ENCODE measurements around the gene SNF8.

SNF8 gene

DNA sequence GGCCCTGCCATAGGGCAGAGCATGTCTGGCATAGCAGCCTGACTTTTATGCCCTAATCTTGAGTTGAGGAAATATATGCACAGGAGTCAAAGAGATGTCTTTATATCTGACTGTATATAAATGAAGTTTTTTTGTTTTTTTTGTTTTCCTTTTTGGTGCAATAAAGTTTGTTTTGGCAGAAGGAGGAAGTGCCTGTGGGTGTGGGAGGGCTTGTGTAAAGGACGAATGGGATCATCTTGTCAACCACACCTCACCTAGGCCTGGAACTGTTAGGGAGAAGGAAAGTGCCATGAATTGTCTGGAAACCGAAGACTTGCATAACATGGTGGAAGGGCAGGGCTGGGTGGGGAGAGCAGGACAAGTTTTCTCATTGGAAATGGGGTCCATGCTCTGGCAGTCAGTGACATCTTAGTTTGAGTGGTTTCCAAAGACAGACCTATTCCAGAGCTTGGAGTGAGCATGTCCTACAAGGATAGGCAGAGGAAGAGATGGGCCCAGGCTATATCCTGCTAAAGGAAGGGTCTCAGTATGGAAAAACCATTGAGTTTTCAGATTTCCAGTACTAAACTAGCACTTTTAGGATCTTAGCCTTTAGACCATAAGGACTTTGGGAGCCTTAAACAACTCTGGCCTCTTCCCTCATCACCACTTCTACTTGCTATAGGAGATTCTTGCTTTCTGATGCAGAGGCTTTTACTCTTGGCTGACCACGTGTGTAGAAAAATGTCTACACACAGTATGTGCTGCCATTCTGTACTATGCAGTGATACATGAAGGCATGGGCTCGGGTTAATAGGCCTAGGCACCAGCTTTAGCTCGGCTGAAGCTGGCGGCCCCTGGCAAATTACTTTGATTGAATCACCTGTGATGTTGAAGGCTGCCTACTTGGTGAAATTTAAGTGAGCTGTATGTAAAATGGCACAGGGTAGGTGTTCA is 15.5 kb downstream of the SNF8 start:
- DNase-seq: no peak

GRCh38 chr17:48927978-48928745 is 16.5 kb downstream of the SNF8 start:
- DNase-seq: no peak

- DNase-seq: no peak
Measured at GRCh38 chr17:48925991-48926342, 18.7 kb downstream of the SNF8 start.

DNA sequence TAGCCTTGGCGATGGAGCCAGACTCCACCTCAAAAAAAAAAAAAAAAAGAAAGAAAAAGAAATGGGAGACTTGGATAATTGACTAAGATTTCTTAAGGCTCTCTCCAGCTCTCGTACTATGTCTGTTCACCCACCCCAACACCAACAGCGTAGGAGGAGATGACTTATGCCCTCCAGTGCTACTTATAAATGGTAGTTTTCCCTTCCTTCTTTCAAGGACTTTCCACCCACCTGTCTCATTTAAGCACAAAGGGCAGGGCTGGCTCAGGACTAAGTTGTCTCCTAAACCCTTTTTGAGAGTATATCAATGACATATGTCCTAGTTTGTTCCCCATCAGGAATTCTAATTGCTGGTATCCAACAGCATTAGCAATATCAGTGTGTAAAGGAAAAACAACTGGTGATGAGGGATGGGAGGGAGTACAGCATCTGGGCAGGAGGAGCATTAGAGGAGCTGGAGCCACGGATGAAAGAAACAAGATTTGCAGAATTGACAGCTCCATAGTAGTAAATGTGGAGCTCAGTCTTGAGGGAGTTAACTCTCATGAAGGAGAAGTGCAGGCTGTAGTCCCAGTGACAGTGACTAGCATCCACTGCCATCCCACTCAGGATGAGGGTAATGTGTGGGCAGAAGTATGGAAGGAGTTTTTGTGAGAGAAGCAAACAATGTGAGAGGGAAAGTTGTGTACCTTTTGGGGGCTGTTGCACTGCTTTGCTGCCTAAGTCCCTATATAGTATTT is 19.2 kb downstream of the SNF8 start:
- no peak for DNase-seq

- DNase-seq: no peak
Measured at GRCh38 chr17:48915459-48916282, 29.0 kb downstream of the SNF8 start.

DNA sequence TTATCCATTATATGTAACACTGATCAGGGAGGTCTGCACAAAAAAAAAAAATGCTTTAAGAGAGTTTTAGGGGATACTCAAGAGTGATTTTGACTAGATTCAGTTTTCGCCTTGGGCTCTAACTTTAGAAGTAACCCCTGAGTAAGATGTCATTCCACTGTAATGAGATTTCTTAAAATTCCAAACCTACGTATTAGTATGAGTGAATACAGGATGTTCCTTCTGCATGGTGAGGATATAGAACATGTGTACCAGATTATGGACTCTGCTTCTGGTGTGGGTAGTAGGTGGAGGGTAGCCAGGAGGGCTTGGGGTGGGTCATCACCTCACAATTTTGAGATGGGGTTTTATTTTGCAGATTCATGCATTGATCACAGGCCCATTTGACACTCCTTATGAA is 32.2 kb downstream of the SNF8 start:
- no peak for DNase-seq

DNA sequence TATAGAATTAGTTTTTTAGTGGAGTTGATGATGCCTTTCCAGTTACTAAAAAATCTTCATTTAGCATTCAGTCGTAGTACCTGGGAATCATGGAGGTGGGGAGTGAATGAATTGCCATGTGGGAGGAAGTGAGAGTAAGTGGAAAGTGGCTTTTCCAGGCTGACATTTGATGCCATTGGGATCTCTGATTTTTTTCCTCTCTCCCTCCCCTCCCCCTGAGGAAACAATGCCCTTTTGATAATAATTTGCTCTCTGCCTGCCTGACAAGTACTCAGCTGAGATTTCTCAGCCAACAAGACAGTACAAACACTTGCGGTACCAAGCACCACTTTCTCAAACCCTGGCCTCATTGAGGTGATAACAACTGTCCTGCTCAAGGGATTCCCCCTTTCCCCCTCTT is 34.3 kb downstream of the SNF8 start:
- no peak for DNase-seq

DNA sequence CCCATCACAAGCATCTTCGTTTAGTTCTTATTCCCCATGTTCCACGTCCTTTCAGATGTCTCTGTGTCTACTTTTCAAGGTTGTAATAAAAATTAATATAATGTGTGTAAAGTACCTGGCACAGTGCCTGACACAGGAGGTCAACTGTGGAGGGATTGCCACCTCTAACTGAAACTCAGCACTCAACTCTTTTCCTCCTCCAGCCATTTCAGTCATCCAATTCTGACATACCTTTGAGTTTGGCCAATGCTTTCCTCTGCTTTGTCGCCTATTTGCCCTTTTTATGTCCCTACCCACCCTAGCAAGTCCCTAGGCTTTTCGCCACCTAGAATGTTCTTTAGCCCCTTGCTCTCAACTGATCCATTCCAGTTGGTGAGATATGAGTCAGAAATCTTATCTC is 34.9 kb downstream of the SNF8 start:
- DNase-seq: no peak

- DNase-seq: peak; percentile 73
Measured at GRCh38 chr17:48908853-48909394, 35.7 kb downstream of the SNF8 start.

- peak; percentile 84 for DNase-seq
Measured at GRCh38 chr17:48908047-48908843, 36.4 kb downstream of the SNF8 start, which contains the start of gene UBE2Z. Gene UBE2Z (plus strand): TSS chr17:48908407. CDS start chr17:48908504, 97 bp downstream.

- DNase-seq: no peak
Measured at GRCh38 chr17:48907713-48908046, 37.0 kb downstream of the SNF8 start.

GRCh38 chr17:48905987-48906515 is 38.6 kb downstream of the SNF8 start:
- DNase-seq: no peak

DNA sequence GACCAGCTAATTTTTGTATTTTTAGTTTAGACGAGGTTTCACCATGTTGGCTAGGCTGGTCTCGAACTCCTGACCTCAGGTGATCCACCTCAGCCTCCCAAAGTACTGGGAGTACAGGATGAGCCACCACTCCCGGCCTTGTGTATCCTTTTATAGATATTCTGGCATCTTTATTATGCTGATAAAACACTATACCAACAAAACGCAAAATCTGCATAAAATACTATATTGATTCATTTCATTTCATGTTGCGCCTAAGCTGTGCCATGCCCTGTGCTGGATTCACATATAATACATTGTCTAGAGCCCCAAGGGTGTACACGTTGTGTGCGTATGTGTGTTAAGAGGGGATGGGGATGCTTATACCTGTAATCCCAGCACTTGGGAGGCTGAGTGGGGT is 40.2 kb downstream of the SNF8 start:
- DNase-seq: no peak

DNA sequence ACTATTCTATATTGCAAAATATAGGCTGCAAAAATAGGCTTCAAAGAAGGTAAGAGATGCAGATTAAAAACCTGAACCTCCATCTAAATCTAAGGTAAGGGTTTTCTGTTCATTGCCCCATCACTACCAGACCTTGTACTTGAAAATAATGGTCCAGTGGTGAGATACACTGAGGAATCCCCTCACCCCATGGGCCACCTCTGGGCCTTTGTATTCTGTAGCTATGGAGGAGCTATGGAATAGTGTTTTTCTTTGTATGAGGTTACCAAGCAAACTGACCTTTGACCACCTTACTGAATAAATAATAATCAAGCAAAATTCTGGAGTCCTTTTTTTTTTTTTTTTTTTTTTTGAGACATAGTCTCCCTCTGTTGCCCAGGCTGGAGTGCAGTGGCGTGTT is 41.2 kb downstream of the SNF8 start:
- no peak for DNase-seq

DNA sequence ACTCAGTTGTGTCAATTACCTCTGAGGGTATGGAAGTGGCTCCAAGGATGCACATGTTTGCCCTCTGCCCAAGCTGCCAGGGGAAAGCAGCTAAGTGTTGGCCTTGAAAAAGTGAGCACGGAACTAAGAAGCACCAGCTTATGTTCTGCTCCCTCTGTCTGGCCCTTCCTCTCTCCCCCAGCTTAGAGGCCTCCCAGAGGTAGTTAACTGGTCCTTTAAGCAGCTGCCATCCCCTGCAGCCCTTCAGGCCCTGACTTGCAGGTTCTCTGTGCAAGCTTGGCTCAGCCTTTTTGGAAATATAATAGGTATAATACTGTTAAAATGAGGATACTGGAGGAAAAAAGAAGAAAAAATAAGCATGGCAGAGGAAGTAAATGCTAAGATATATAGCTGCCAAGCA is 43.4 kb downstream of the SNF8 start:
- no peak for DNase-seq

GRCh38 chr17:48894886-48895285 is 49.8 kb downstream of the SNF8 start:
- no peak for DNase-seq

- DNase-seq: no peak
Measured at GRCh38 chr17:48893646-48894508, 50.8 kb downstream of the SNF8 start.

- no peak for DNase-seq
Measured at GRCh38 chr17:48892940-48893645, 51.5 kb downstream of the SNF8 start.

DNA sequence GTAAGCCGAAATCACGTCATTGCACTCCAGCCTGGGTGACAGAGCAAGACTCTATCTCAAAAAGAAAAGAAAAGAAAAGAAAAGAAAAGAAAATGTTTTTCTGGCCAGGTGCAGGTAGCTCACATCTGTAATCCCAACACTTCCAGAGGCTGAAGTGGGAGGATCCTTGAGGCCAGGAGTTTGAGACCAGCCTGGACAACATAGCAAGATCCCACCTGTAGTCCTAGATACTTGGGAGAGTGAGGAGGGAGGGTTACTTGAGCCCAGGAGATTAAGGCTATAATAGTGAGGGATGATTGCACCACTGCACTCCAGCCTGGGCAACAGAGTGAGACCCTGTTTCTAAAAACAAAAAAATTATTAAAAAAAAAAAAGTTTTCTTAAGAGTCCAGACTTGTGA is 54.6 kb downstream of the SNF8 start:
- no peak for DNase-seq
